A549 (cell line): ENCODE data around the gene NR4A1. TPM values are rescaled to one million over a fixed set of nuclear protein-coding genes. Genes with fewer than 3 reads are reported as not detected.
A peak's percentile ranks its signal among the peaks of the same experiment; 100 is the strongest.
"Not testable (repeated sequence)": the region's sequence is repeated elsewhere in the genome, so short reads cannot be mapped to it uniquely, and the experiment has no call there.

Experiments
- ATAC-seq, 2 experiments: fragments of 200-7000 bp in 1 of 2; fragments of >200 bp in 1 of 2; cut with Nextera tagmentation in 1 of 2; cut with Tn5 transposase in 1 of 2; 3 replicates each; pipeline versions ENCODE4 v1.8.0 to v1.9.1; 2018 to 2020; ENCODE audit warnings: mild to moderate bottlenecking in 1 of 2, moderate library complexity in 1 of 2
- CTCF ChIA-PET: fragments of 300-600 bp; sonication (Branson Sonifier 250); formaldehyde crosslinking; extraction: SDS; loops from one replicate; lab custom pipeline; 2021; ENCODE audit warnings: antibody characterized with exemption, inconsistent platforms; lab: Yijun Ruan, JAX
- POLR2A ChIA-PET: fragments of 350-600 bp; formaldehyde crosslinking; extraction: SDS; loops from one replicate; lab custom pipeline; 2021; ENCODE audit warnings: antibody characterized with exemption, inconsistent platforms; lab: Yijun Ruan, JAX
- DNase-seq, 2 experiments: peaks; one replicate each; pipeline versions ENCODE4 v3.0.0 to v3.0.0-alpha.2; 2011 to 2016; ENCODE audit warnings: low read depth in 1 of 2, low spot score in 1 of 2
- FAIRE-seq: peaks from 2 replicates; lab custom pipeline; 2011; peaks lifted over from hg19 to GRCh38; lab: Jason Lieb, UNC
- H3K27ac ChIP-seq, 2 experiments: fragments of >200 bp; sonication (Bioruptor Twin); formaldehyde crosslinking; 3 replicates each; pipeline ENCODE4 v1.5.1; 2016 to 2017
- H3K4me1 ChIP-seq: fragments of >200 bp; sonication (Bioruptor Twin); formaldehyde crosslinking; 3 replicates; pipeline ENCODE4 v1.6.1; 2016
- H3K4me2 ChIP-seq: fragments of >200 bp; sonication (Bioruptor Twin); formaldehyde crosslinking; 3 replicates; pipeline ENCODE4 v1.6.1; 2016
- H3K4me3 ChIP-seq: fragments of >200 bp; sonication (Bioruptor Twin); formaldehyde crosslinking; 3 replicates; pipeline ENCODE4 v1.5.1; 2016
- H3K9me3 ChIP-seq: fragments of >200 bp; sonication (Bioruptor Twin); formaldehyde crosslinking; 3 replicates; pipeline ENCODE4 v1.6.1; 2016
- BHLHE40 ChIP-seq: IDR thresholded peaks from 2 replicates; pipeline ENCODE4 v1.6.1; 2012; ENCODE audit warnings: low read depth, low read length, inconsistent platforms
- CBX8 ChIP-seq: fragments of 200-600 bp; sonication (generic); IDR thresholded peaks from 2 replicates; pipeline ENCODE4 v1.6.1; 2016
- CEBPB ChIP-seq, 2 experiments: fragments of >200 bp in 1 of 2; sonication (Bioruptor Twin) in 1 of 2; formaldehyde crosslinking in 1 of 2; IDR thresholded peaks; 2 replicates each; pipeline ENCODE4 v1.6.1; 2012 to 2016
- FOSB ChIP-seq: fragments of 250-450 bp; sonication (Bioruptor Pico); IDR thresholded peaks from 2 replicates; pipeline ENCODE4 v1.5.0; 2020; ENCODE audit warnings: mild to moderate bottlenecking, moderate library complexity
- FOSL2 ChIP-seq, 2 experiments: fragments of 450-650 bp in 1 of 2; fragments of >200 bp in 1 of 2; sonication (Bioruptor Twin) in 1 of 2; formaldehyde crosslinking; IDR thresholded peaks; 2 replicates each; pipeline versions ENCODE4 v1.5.0 to v1.6.1; 2016 to 2020; ENCODE audit warnings: mild to moderate bottlenecking in 1 of 2, moderate library complexity in 1 of 2
- FOXS1 ChIP-seq: fragments of 250-450 bp; sonication (Bioruptor Pico); IDR thresholded peaks from 2 replicates; pipeline ENCODE4 v1.5.0; 2020; ENCODE audit warnings: mild to moderate bottlenecking, moderate library complexity
- GATA3 ChIP-seq: IDR thresholded peaks from 2 replicates; pipeline ENCODE4 v1.6.1; 2012; ENCODE audit warnings: borderline replicate concordance
- HDAC2 ChIP-seq: fragments of 200-600 bp; sonication (generic); IDR thresholded peaks from 2 replicates; pipeline ENCODE4 v1.6.1; 2016
- HOXB5 ChIP-seq: fragments of 250-450 bp; sonication (Bioruptor Pico); IDR thresholded peaks from 2 replicates; pipeline ENCODE4 v1.5.0; 2020; ENCODE audit warnings: mild to moderate bottlenecking, moderate library complexity
- JUNB ChIP-seq: fragments of >200 bp; sonication (Bioruptor Twin); formaldehyde crosslinking; IDR thresholded peaks from 2 replicates; pipeline ENCODE4 v1.6.1; 2016
- KDM1A ChIP-seq: fragments of 200-600 bp; sonication (generic); IDR thresholded peaks from 2 replicates; pipeline ENCODE4 v1.6.1; 2016; ENCODE audit warnings: low read depth, mild to moderate bottlenecking
- MYC ChIP-seq: IDR thresholded peaks from 2 replicates; pipeline ENCODE4 v1.6.1; 2012; ENCODE audit warnings: mild to moderate bottlenecking, inconsistent platforms, low read length, improper control_type of control experiment, borderline replicate concordance
- NFE2L2 ChIP-seq: fragments of 150-350 bp; conservative IDR thresholded peaks from 2 replicates; pipeline ENCODE4 v1.6.1; 2014; ENCODE audit warnings: low read length
- RARB ChIP-seq: fragments of 250-450 bp; sonication (Bioruptor Pico); IDR thresholded peaks from 2 replicates; pipeline ENCODE4 v1.8.0; 2021; ENCODE audit warnings: mild to moderate bottlenecking, moderate library complexity
- TP53 ChIP-seq: fragments of 250-450 bp; sonication (Bioruptor Pico); IDR thresholded peaks from 2 replicates; pipeline ENCODE4 v1.5.0; 2021; ENCODE audit warnings: mild to moderate bottlenecking, moderate library complexity
- WGBS: methylation state at CpG from one replicate; pipeline ENCODE4 v1.1.6; 2017; ENCODE audit errors: missing lambda C conversion rate; 5-methylcytosine and 5-hydroxymethylcytosine counted together
- polyA plus RNA-seq, 4 experiments: library from polyadenylated mRNA; depleted of rRNA in 3 of 4; stranded (reverse); fragments of >200 nt; fragmentation: RNase III in 1 of 4; extraction: RNeasy Plus Mini Kit Qiagen cat#74134 plus additional on column Dnase treatment in 1 of 4; gene quantifications; 2 replicates in 3 of 4; 3 replicates in 1 of 4; pipeline ENCODE4 v1.2.3, GENCODE V29; 2011 to 2017
- TF ChIP-seq, protein P1 (sequence below): fragments of 150-350 bp; IDR thresholded peaks from 2 replicates; pipeline ENCODE4 v1.6.1; 2014; ENCODE audit warnings: low read depth, mild to moderate bottlenecking, low read length
- TF ChIP-seq, protein P2 (sequence below): fragments of 250-450 bp; sonication (Bioruptor Pico); IDR thresholded peaks from 2 replicates; pipeline ENCODE4 v1.5.0; 2020; ENCODE audit warnings: low read depth, mild to moderate bottlenecking, moderate library complexity
- TF ChIP-seq, protein P3 (sequence below): fragments of >200 bp; sonication (Bioruptor Twin); formaldehyde crosslinking; IDR thresholded peaks from 2 replicates; pipeline ENCODE4 v1.6.1; 2016
- TF ChIP-seq, protein P4 (sequence below): fragments of >200 bp; sonication (Bioruptor Twin); formaldehyde crosslinking; IDR thresholded peaks from 3 replicates; pipeline ENCODE4 v1.5.1; 2016
- TF ChIP-seq, protein P5 (sequence below): IDR thresholded peaks from 2 replicates; pipeline ENCODE4 v1.6.1; 2012; ENCODE audit warnings: low read depth, borderline replicate concordance
- TF ChIP-seq, protein P6 (sequence below): fragments of 250-450 bp; sonication (Bioruptor Pico); IDR thresholded peaks from 2 replicates; pipeline ENCODE4 v1.5.0; 2021; ENCODE audit warnings: mild to moderate bottlenecking, moderate library complexity, borderline replicate concordance

NR4A1 gene
- polyA plus RNA-seq, 2 of the 4 experiments (the other 2 are of a cell fraction) = 39.6 to 89.6 TPM

DNA sequence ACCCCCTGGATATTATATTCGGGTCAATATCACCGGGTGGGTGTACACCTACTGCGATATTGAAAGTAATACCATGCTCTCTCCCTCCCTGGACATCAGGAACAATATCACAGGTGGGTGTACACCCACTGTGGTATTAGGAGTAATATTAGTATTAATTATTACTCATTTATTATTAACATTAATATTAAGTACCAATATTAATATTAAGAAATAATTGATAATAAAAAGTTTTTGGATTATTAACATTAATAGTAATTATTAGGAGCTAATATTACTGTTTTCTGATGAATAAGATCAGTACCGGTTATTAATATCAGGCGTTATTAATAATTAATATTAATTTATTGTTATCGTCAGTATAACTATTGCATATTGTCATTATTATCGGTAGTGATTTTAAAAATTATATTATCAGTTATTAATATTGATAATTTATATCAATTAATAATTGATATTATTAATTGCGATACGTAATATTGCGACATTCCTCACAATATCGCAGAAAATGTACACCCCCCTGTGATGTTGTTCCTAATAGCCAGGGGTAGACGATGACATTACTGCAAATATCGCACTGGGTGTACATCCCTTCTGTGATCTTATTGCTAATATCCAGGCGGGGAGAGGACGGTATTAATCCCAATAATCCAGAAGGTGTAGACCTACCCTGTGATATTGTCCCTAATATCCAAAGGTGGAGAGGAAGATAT, 45.2 kb downstream of the NR4A1 start (continued):
- TF ChIP-seq, protein P1, sequence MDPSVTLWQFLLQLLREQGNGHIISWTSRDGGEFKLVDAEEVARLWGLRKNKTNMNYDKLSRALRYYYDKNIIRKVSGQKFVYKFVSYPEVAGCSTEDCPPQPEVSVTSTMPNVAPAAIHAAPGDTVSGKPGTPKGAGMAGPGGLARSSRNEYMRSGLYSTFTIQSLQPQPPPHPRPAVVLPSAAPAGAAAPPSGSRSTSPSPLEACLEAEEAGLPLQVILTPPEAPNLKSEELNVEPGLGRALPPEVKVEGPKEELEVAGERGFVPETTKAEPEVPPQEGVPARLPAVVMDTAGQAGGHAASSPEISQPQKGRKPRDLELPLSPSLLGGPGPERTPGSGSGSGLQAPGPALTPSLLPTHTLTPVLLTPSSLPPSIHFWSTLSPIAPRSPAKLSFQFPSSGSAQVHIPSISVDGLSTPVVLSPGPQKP = no peak
- TF ChIP-seq, all 56 proteins: peak for 0

DNA sequence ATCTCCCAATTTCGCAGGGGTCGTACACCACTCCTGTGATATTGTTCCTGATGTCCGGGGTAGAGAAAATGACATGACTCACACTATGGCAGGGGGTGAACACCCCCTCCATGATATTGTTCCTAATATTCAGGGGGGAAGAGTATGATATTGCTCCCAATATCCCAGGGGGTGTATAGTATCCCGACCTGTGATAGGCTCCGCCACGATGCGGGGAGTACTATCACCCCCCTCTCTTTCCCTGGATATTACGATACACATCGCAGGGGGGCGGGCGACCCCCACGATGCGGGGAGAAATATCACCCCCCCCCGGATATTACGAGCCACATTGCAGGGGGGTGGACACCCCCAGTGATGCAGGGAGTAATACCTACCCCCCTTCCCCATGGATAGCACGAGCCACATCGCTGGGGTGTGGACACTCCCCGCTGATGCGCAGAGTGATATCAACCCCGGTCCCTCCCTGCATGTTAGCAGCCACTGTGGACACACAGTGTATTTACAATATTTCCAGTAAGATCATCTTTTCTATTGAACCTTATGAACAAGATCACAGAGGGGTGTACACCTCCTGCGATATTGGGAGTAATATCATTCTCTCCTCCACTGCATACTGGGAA, 45.9 kb downstream of the NR4A1 start:
- ATAC-seq = peak; percentile 54 to 76; a peak in 4 of 6 replicates
- no peak for TF ChIP-seq CBX8
- TF ChIP-seq BHLHE40 = no peak
- no peak for TF ChIP-seq FOSL2 (IDR thresholded peaks at IDR 0.05)
- no peak for TF ChIP-seq FOSL2 (CRISPR knock-in tag; IDR thresholded peaks at IDR 0.05)
- TF ChIP-seq GATA3 = no peak
- TF ChIP-seq, protein P2, sequence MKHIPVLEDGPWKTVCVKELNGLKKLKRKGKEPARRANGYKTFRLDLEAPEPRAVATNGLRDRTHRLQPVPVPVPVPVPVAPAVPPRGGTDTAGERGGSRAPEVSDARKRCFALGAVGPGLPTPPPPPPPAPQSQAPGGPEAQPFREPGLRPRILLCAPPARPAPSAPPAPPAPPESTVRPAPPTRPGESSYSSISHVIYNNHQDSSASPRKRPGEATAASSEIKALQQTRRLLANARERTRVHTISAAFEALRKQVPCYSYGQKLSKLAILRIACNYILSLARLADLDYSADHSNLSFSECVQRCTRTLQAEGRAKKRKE (CRISPR knock-in tag) = no peak
- no peak for TF ChIP-seq TP53 (CRISPR knock-in tag)
- TF ChIP-seq HOXB5 (CRISPR knock-in tag) = no peak
- TF ChIP-seq CEBPB (IDR thresholded peaks at IDR 0.05) = no peak
- no peak for TF ChIP-seq FOXS1 (CRISPR knock-in tag)
- no peak for TF ChIP-seq RARB (CRISPR knock-in tag)
- TF ChIP-seq, protein P3, sequence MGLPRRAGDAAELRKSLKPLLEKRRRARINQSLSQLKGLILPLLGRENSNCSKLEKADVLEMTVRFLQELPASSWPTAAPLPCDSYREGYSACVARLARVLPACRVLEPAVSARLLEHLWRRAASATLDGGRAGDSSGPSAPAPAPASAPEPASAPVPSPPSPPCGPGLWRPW = no peak
- TF ChIP-seq, protein P4, sequence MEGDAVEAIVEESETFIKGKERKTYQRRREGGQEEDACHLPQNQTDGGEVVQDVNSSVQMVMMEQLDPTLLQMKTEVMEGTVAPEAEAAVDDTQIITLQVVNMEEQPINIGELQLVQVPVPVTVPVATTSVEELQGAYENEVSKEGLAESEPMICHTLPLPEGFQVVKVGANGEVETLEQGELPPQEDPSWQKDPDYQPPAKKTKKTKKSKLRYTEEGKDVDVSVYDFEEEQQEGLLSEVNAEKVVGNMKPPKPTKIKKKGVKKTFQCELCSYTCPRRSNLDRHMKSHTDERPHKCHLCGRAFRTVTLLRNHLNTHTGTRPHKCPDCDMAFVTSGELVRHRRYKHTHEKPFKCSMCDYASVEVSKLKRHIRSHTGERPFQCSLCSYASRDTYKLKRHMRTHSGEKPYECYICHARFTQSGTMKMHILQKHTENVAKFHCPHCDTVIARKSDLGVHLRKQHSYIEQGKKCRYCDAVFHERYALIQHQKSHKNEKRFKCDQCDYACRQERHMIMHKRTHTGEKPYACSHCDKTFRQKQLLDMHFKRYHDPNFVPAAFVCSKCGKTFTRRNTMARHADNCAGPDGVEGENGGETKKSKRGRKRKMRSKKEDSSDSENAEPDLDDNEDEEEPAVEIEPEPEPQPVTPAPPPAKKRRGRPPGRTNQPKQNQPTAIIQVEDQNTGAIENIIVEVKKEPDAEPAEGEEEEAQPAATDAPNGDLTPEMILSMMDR = no peak
- TF ChIP-seq FOSB (CRISPR knock-in tag) = no peak
- no peak for TF ChIP-seq HDAC2
- TF ChIP-seq MYC = no peak
- no peak for TF ChIP-seq JUNB
- TF ChIP-seq, protein P5, sequence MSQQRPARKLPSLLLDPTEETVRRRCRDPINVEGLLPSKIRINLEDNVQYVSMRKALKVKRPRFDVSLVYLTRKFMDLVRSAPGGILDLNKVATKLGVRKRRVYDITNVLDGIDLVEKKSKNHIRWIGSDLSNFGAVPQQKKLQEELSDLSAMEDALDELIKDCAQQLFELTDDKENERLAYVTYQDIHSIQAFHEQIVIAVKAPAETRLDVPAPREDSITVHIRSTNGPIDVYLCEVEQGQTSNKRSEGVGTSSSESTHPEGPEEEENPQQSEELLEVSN = no peak
- no peak for TF ChIP-seq NFE2L2
- TF ChIP-seq, protein P6, sequence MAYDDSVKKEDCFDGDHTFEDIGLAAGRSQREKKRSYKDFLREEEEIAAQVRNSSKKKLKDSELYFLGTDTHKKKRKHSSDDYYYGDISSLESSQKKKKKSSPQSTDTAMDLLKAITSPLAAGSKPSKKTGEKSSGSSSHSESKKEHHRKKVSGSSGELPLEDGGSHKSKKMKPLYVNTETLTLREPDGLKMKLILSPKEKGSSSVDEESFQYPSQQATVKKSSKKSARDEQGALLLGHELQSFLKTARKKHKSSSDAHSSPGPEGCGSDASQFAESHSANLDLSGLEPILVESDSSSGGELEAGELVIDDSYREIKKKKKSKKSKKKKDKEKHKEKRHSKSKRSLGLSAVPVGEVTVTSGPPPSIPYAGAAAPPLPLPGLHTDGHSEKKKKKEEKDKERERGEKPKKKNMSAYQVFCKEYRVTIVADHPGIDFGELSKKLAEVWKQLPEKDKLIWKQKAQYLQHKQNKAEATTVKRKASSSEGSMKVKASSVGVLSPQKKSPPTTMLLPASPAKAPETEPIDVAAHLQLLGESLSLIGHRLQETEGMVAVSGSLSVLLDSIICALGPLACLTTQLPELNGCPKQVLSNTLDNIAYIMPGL (CRISPR knock-in tag) = no peak
- no peak for TF ChIP-seq KDM1A
- no peak for FAIRE-seq
- Histone ChIP-seq H3K27ac (no peak overlapping the region), H3K9me3 (no peaks in the 10 kb centered on the region; the same call in 2 of the 3 replicates), H3K4me1 (no peaks in the 10 kb centered on the region), H3K4me3 (no peak overlapping the region), H3K4me2 (no peak overlapping the region)
- CTCF ChIA-PET = no interaction called here
- POLR2A ChIA-PET = no interaction called here
- 67% methylated on average over 20 of the region's 21 CpGs for WGBS
- DNase-seq = no peak

DNA sequence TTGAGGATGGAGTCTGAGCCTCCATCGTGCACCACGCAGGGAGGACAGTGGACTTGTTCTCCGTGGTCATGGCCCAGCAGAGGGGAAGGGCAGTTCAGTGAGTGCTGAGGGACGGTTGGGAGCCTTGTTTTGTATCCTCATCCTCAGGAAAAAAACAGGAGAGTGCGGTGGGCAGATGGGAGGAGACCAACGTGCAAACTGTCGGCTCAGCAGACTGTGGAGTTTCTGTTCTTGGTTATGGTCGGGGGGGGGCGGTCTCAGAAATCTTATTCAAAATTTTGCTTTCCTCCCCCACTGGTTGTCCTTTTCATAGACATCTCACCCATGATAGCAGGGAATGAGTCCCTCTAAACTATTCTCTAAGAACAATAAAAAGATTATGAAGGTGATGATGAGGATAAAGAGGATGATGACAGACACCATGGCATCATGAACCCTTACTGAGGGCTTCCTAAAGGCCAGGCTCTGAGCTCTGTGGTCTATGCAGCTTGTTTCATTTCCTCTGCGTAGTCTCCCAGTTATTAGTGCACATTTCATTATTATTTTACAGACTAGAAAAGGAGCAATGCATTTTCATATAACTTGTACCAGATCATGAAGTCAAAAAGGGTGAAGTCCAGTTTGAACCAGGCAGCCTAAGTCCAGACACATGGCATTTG, 53.3 kb downstream of the NR4A1 start:
- H3K27ac ChIP-seq, H3K9me3 ChIP-seq, DNase-seq, H3K4me1 ChIP-seq, POLR2A ChIA-PET, H3K4me3 ChIP-seq, FAIRE-seq, ATAC-seq, CTCF ChIA-PET, H3K4me2 ChIP-seq: not testable (repeated sequence)
- 50% methylated on average over 10 of the region's 10 CpGs for WGBS
